HPDE6-E6E7 (cell line): Measurements from ENCODE around the gene BTBD9.

ENCODE experiments used
- DNase-seq: peaks from one replicate; pipeline ENCODE4 v3.0.0; 2011; ENCODE audit warnings: missing footprints; ENCODE audit errors: extremely low spot score

Gene BTBD9

DNA sequence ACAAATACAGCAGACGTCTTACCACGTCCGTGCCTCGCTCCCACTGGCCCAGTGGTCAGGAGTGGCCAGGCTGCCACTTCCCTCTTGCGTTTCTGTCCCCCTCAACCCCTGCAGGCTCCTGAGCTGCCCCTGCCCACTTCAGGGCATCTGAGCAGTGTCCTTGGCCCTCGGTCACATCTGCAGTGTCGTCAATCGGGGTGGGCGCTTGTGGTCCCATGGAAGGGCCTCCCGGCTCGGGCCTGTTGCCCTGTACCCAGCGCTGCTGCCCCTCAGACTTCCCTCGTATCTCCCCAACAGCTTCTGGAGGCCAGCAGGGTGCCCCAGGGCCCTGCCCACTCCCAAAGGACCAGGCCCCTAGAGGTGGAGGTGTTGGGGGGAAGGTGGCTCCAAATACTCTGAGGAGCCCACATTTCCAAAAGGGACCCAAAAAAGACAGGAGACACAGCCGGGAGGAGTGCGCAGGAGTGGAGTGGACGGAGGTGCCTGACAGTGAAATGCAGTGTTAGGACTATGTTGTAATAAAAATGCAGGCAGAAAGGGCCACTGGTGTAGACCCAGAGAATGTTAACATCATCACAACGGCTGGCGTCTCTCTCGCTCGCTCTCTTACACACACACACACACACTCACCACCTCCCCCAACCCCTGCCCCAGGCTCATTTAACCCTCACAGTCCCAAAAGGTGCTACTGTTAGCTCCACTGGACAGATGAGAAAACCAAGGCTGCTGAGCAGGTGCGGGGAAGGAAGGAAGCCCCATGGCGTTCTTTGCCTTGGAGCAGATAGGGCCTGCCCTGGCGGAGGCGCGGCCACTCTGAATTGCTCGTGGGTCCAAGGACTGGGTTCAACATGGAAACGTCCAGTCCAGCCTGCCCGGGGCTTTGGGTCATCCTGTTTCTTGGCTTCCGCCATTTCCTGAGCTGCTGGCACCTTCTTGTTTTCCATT lies 476.3 kb downstream of the BTBD9 start:
- DNase-seq: no peak

DNA sequence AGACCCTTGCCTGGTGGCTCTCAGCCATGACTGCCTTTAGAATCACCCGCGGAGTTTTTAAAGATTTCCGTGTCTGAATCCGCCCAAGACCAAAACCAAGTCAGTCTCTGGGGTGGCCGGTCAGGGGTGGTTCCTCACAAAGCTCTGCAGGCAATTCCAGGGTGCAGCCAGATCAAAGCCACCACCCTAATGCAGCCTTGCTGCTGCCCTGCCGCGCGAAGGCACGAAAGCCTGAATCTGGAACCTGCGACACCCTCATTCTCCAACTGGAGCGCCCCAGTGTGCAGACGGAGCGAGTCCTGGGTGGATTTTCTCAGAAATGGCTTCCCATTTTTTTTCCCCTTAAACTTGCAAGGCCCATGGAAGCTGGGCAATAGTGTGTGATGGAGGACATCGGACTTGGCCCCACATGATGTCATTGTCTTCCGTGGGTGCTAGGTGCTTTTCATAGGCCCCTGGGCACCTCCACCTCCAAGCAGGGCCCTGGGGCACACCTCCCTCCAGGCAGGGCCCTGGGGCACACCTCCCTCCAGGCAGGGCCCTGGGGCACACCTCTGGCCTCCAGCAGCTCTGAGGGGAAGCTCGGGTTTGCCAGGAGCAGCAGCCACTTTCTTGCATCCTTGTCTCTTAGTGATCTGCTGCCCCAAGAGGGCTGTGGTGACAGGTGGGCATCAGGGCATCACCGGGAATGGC lies 477.1 kb downstream of the BTBD9 start:
- no peak for DNase-seq

DNA sequence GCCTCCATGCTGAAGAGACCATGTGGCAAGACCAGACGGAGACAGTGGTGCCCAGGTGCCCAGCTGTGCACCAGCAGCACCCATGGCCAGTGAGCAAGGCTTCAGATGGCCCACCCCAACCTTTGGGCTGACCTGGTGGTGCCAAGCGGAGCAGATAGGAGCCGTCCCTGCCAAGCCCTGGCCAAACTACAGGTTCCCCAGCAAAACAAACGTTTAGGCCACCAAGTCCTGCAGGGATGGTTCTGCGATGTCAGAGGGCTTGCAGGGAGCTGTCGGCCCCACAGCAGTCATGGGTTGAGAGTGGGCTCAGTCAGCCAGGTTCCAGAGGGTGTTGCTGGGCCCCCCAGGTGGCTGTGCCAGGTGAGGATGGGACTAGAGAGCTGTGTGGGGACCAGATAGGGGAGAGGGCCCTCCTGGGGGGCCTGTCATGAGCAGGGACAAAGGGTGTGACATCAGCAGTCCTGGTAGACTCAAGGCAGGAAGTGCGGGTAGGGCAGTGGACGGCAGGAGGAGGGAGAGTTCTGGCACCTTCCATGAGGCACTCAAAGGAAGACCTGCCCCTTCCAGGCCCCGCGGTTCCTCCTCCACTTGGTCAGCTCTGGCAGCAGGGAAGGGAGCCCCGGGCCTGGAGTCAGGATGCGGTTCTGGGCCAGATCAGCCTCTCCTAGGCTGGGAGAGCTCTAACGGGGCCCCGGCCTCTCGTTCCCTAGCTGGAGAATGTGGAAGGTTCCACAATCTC lies 477.8 kb downstream of the BTBD9 start:
- no peak for DNase-seq

DNA sequence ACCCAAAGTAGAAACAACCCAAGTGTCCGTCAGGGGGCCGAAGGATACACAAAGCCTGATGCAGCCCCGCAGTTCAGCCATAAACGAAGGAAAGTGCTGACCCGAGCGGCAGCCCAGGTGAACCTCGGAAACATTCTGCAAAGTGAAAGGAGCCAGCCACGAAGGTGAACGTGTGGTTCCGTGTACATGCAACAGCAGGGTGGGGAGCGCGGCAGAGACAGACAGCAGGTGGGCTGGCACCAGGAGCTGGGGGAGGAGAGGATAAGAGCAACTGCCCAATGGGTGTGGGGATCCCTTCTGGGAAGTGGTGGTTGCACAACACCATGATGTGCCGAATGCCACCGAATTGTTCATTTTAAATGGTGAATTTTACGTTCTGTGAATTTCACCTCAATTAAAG lies 478.4 kb downstream of the BTBD9 start:
- DNase-seq: no peak

DNA sequence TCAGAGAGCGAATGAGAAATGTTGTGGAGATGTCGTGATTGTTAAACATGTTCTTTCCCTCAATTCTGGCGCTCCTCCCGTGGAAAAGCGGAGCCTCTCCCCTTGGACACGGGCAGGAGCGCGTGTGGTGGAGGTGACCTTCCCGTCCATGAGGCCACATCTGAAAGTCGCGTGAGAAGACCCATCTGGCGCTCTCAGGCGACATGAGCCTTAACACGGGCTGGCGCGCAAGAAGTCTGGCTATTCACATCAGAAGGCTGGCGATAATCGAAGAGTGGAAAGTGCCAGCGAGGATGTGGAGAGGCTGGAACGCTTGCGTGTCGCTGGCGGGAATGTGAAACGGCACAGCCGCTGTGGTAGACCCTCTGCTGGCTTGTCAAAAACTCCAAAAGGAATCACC lies 478.9 kb downstream of the BTBD9 start:
- no peak for DNase-seq

DNA sequence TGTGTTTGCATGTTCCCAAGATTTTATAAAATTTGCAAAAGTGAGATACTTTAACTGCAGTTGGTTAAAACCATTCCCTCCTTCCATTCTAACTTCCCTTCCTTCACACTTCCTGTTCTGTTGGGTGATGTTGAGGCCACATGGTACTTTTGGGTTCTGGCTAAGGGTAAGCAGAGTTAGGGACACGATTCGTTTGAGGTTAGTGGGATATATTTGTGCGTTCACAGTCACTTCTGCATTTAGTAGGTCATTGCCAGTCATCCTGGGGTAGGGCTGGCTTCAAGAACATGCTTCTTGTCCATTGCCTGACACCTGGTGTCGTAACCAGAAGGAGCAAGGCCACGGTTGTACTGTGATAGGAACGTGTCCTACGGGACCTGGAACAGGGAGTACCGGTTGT lies 480.1 kb downstream of the BTBD9 start:
- no peak for DNase-seq

DNA sequence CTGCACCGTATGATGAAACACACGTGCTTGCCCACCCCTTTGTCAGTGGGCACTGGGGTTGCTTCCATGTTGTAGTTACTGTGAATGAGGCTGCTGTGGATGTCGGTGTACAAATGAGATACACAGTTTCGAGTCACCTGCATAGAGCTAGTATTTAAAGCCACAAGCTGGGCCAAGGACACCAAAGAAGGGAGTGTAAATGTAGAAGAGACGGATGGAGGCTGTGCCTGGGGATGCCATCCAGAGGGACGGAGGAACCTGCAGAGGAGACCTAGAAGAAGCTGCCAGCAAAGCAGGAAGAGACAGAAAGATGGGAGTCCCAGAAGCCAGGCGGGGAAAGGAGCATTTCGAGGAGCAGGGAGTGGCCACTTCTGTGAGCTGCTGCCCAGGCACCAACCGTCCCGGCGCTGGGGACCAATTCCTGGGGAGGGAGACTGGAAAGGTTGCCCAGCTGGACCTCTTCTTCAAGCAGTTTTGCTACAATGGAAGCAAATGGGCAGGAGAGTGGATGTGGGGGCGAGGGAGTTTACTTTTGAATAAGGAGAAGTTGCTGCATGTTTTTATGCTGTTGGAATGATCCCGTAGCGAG lies 480.9 kb downstream of the BTBD9 start:
- DNase-seq: no peak

DNA sequence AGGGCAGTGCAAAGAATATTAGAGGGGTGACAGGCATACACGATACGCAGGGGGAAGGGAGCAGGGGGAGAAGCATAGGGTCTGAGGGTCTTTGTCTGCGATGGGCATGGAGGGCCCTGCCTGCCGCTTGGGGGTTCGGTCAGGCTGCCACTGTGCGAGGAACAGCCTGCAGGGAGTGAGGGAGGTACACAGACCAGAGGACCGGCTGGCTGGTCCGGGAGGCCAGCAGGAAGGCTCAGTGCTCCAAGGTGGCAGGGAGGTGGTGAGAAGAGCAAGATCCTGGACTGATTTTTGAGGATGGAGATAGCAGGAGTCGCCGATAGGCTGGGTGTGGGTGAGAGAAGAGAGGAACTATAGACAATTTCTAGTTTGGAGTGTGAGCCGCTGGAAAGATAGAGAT lies 481.8 kb downstream of the BTBD9 start:
- no peak for DNase-seq

DNA sequence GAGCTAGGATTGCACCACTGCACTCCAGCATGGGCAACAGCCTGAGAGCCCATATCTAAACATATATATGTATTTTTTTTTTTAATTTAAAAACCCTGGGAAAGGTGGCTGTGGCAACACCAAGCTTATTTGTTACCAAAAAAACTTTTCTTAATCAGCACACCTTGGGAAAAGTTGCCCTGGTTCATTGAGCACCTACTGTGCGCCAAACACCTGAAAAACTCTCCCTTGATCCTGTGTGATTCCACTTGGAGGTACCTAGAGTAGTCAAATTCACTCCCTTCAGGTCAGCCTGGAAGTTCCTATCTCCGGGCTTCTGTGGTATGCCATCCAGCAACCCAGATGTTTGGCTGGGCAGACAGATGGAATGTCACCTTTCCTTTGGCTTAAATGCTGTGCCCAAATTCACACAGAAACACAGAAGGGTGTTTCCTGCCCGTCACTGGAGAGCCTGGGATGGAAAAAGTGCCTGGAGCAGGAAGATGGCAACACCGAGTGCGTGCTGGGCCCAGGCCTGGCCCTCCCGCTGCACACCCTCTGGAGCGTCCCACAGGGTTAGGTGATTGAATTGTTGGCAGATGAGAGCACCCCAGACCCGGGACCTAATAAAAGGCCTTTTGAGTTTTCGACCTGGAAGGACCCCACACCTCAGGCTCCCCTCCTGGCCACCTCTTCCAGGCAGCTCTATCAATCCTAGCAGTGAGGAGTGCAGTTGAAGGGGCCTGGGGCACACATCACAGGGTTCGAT lies 482.7 kb downstream of the BTBD9 start:
- no peak for DNase-seq

DNA sequence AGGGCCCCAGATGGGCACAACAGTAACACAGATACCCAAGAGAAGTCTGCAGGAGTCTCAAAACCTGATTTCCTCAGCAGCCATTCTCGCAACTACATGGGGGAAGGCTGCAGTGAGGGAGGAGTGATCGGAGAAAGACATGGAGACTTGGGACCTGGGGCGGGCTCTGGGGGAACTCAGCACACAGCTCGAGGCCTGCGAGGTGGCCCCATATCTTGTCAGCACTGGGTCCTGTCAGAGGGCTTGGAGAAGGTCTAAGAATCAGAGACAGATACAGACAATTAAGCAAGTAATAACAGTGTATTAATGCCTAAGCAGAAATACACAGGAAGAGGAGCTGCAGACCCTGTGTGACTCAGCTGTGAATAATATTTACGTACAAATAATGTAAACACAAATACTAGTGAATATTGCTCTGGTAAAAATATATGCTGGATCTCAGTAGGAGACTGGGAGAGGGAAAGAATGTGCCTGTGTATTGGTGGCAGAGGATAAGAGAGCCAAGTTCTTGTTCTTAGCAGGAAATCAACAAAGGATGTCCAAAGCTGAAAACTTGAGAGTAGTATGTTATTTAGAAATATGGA lies 484.0 kb downstream of the BTBD9 start:
- DNase-seq: no peak

DNA sequence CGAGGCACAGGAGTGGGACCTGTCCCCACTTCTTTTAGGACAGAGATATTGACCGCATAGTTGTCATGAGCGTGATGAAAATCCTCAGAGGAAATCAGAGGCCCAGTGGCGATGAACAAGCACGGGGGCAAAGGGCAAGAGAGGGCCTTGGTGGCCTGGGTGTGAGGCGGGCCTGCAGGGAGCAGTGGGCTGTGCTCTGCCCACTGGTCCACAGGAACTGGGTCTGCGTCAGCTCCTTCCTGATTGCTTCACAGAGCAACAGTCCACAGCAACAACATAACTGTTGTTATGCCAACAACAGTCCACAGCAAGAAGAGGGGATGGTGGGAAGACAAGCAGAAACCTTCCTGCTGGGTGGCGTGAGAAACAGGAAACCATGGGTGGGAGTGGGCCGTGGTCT lies 484.6 kb downstream of the BTBD9 start:
- no peak for DNase-seq

DNA sequence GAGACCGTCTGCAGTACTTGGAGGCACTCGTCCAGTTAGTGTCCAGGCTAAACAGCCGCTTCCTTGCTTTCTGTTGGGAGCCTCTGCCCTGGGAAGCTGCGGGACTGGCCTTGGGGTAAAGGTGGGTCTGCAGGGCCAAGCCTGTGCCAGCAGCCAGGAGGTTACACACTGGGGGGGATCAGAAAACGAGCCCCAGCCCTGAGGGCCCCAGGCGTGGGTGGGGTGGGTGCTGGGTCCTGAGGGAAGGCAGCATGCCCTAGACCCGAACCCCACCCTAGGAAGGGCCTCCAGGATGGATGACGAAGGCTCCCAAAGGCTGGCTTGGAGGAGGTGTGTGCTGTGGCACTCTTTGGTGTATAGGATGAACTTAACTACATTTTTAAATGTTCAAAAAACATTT lies 485.0 kb downstream of the BTBD9 start:
- no peak for DNase-seq

DNA sequence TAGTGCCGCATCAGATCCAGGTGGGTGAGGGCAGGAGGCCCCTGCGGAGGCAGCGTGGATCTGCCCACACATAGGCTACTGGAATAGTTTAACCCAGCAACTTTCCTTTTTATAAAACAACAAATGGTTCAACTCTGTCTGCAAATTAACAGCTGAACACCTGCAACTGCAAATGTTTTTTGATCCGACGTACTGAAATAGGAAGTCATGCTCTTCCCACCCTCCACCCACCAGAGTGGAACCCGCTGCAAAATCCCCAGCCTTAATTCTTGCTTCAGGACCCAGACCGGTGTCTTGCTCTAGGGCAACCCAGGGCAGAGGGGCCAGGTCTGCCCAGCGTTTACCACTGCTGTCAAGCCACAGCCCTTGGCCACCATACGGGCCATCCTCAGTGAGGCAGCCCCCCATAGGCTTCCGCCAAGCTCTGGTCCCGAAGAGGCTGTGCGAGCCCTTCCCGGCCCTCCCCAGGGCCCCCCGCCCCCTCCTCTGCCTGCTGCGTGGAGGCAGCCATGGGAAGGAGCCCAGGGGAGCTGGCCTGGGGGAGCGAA lies 485.9 kb downstream of the BTBD9 start:
- DNase-seq: no peak

DNA sequence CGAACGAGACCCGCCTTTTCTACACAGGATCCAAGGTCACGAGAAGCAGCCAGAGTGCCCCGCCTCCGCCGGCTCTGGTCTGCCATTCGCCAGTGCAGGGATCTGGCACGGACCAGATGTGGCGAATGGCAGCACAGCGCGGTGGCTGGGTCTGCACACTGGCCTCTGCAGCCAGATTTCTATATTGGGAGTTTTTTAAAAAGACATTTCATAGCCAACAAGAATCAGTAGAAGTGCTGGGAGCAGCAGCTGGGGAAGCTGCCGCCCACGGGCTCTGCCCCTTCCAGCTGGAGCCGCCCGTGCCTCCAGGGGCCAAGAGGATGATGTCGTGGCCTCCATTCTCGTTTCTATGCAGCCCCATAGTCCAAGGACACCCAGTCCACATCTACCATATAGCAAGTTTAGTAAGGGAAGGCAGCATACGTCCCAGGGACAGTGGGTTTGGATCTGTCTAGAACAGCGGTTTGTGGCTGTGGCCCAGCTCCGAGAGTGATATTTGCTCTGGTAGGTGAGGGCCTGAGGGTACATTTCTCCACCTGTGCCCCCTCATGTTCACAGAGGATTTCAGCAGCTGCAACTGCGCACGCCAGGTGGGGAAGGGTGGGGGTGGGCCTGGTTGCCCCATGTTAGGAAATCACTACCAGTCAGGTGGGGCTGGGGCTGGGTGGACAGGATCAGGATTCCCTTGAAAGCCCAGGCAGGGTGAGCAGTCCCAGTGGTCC lies 486.5 kb downstream of the BTBD9 start:
- DNase-seq: no peak

DNA sequence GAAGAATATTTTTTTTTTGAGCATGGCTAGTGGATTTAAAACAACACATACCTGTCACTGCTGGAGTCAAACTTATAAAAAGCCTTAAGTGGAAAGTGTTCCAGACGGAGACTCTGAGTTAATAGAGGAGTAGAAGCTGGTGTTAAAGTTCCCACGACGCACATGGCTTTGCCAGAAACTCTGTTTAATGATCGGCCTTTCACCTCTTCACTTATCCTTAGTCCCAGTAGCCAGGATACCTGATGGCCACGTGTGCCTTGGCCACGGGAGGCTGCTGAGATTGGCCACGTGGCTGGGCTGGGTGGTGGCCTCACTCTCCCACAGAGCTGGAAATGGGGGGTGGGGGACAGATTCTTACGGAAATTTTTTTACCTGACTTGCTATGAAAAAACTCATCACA lies 487.1 kb downstream of the BTBD9 start:
- DNase-seq: no peak

DNA sequence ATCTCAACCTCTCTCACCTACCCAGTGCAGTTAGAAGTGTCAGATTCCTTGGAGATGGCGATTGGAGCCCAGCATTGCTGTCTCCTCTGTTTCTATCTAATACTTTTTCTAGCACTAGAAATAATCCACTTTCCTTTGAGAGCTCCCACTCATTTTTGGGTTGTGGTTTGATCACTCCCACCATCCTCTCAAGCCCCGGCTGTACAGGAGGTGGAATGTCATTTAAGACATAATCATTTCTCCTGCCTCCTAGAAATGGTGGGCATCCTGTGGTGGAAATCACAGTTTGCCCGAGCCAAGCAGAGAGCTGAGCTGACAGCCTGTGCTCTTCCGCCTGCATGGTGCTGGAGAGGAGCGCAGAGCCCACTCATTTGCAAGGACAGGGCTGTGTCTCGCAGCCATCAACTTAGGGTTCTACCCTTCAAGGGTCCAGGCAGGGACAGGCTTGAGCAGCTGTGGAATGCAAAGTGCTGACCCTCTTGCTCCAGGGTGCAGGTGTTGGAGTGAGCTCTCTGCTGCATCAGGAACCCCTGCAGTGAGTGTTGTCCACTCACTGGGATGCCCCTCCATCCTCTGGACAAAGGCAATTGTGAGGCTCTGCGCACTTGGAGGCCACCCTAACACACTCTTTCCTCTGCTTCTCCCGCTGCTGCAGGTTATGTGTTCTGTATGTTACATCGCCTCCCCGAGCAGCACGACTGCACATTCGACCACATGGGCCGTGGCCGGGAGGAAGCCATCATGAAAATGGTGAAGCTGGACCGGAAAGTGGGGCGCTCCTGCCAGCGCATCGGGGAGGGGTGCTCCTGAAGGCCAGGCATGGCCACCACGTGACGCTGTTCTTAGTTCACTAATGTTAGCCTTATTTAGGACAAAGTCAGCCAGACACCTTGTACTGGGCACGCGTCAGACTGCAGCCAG lies 487.9 kb downstream of the BTBD9 start:
- DNase-seq: no peak

DNA sequence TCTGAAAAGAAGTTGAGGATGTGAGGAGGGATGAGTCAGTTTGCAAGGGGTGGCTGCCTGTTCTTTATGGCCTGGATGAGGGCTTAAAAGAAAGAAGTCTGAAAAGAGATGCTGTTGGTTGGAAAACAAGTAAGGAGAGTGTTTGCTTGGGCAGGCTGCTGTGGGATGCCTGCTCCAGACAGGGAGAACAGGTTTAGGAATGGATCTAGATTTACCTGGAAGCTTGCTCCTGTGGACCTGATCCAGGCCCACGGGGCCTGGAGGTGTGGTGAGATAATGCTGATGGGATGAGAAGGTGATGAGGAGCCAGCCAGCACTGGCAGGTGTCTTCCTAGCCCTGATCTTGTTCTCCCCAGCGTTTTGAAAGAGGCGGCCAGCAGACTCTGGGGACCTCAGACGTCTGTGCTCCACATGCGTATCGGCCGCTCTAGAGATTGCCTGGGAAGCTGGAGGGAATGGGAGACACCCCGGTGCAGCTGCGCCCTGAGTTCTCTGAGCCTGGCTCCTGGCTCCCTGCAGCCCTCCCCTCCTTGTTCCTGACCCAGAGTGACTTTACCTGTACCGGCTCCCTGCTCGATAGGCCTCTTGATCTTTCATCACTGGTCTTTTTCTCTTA lies 488.9 kb downstream of the BTBD9 start:
- no peak for DNase-seq

DNA sequence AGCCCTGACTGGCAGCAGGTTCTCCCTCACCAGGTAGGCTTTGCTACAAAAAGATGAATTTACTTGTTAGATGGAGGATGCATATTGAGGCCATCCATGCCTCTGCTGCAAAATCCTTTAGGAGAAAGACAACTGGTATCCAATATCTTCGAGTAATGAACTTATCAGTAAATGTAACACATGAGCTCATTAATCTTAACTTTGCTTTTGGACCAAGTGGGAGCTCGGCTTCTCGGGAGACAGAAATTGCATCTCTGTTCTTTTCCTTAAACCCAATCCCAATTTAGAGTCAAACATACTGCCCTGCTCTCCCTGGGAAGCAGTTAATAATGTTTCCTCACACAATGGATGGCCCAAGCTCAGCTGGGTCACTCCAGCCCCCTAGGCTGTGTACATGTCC lies 489.7 kb downstream of the BTBD9 start:
- DNase-seq: no peak

DNA sequence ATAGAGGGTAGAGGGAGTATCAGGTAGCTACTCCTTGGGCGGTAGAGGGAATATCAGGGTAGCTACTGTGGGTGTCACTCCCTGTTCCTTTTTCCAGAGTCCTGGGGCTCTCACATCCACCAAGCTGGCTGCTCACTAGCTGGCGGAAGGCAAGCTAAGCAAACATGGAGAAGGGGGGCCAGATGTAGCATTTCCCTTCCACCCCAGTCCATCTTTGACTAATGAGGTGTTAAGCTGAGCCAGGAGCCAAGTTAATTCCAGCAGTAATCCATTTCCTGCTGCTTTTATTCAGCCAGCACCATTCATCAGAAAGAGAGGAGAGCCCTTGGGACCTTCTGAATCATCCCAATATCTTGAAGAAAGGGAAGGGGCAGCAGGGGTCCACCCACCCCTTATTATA lies 490.2 kb downstream of the BTBD9 start:
- no peak for DNase-seq
